Sigmoid colon (tissue), 4 donors: ENCODE results near the gene MTG2.

Source experiments
- CTCF ChIP-seq, 4 experiments: fragments of 450-650 bp in 3 of 4; fragments of 200-600 bp in 1 of 4; IDR thresholded peaks; one replicate each; pipeline ENCODE4 v1.5.1; 2016 to 2019; ENCODE audit warnings: antibody characterized with exemption in 4 of 4, mild to moderate bottlenecking in 3 of 4, moderate library complexity in 2 of 4
- POLR2A ChIP-seq, 2 donors: fragments of 450-650 bp; IDR thresholded peaks; one replicate each; pipeline ENCODE4 v1.6.1; 2016; ENCODE audit warnings: antibody characterized with exemption in 2 of 2, mild to moderate bottlenecking in 2 of 2, moderate library complexity in 2 of 2
- POLR2AphosphoS5 ChIP-seq, 4 donors: sonication (generic); formaldehyde crosslinking; IDR thresholded peaks; one replicate each; pipeline ENCODE4 v1.6.1; 2017; ENCODE audit warnings: antibody characterized with exemption in 4 of 4

GRCh38 chr20:62160253-62160652, 22.6 kb upstream of the MTG2 start:
- TF ChIP-seq CTCF (IDR thresholded peaks at IDR 0.05) = no peak
- no peak for TF ChIP-seq POLR2A (IDR thresholded peaks at IDR 0.05)
- TF ChIP-seq POLR2AphosphoS5 (IDR thresholded peaks at IDR 0.05) = no peak
